Midbrain (tissue), 1 donor: ENCODE data around the gene EEF1A2.
A peak's percentile ranks its signal among the peaks of the same experiment; 100 is the strongest.

Experiments used
- DNase-seq: peaks from one replicate; lab custom pipeline; 2025; lab: John Stamatoyannopoulos, UW

The EEF1A2 gene

GRCh38 chr20:63536997-63537524, 38.2 kb upstream of the EEF1A2 start, which contains the start of gene PTK6:
PTK6 (minus strand) TSS chr20:63537376; CDS start chr20:63537314, 62 bp downstream.
- no peak for DNase-seq

DNA sequence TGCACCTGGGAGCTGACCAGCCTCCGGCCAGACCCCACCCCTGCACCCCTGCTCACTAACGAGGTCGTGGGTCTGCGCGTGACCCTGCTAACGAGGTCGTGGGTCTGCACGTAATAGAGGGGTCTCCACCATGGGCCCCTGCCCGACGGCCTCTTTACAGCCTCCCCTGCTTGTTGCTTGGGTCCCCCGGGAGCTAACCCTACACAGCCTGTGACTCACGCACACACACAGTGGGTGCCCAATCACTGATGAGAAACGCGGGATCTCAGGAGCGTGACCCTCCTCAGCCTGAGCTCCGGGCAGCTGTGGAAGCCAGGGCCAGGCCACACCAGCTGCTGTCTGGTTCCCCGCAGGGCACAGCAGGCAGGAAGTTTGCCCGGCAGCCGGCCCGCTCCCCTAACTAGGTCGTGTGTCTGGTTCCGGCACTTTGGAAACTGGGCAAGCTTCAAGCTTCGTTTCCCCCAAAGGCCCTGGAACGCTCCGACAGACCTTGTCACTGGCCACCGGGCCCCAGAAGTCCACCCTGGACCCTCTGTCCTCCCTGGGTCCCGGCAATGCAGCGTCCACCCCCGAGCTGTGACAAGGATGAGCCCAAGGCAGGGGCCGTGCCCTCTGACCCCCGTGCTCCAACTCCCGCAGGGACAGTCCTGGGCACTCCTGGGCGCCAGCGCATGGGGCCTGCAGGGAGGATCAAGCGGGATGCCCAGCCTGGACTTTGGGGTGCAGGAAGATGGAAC, 37.5 kb upstream of the EEF1A2 start:
- no peak for DNase-seq

DNA sequence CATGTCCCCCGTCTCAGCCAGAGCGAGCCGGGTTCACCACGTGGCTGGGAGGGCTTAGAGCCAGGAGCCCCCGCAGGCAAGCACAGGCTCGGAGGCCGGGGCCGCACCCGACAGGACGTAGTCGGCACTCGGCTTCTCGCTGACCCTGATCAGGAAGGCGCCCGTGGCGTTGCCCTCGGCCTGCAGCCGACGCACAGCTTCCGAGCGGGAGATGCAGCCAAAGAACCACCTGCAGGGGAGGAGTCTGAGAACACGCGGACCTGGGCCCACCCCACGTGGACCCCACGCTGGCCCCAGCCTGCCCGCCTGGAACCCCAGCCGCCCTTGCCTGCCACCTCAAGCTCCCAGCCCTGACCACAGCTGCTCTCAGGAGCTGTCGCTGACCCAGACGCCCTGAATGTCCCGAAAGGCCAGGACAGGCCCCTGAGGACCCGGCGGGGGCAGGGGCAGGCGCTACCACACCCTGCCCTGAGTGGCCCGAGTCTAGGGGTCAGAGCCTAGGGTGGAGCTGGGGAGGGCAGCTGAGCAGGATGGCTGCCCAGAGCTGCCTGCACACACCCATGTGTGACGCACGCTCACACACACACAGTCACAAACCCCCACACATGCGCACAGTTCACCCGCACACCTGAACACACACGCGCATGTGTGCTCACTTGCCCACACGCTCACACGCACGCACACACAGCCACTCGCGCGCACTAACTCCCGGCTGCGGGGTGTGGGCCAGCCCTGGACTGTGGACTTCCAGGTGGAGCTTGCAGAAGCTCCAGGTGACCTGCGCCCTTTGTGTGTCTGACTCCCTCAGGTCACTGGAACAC, 36.2 kb upstream of the EEF1A2 start:
- DNase-seq = no peak

DNA sequence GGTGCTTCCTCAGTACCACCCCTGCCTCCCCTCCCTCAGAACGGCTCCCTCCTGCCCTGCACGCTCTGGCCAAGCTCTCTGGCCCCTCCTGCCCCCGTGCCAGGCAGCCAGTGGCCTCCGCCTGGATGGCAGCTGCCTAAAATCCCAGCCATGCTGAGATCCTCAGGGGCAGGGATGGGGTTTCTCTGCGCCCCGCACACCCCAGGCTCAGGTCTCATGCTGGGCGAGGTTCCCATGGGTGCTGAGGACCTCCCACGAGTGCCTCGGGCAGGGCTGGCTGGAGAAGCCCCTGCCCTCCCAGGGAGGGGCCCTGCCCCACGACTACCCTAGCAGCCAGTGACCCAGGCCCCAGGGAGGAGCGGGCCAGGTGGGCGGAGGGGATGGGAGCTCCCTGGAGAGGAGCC, 35.5 kb upstream of the EEF1A2 start:
- DNase-seq = no peak

GRCh38 chr20:63533871-63534393, 35.0 kb upstream of the EEF1A2 start:
- DNase-seq = no peak

DNA sequence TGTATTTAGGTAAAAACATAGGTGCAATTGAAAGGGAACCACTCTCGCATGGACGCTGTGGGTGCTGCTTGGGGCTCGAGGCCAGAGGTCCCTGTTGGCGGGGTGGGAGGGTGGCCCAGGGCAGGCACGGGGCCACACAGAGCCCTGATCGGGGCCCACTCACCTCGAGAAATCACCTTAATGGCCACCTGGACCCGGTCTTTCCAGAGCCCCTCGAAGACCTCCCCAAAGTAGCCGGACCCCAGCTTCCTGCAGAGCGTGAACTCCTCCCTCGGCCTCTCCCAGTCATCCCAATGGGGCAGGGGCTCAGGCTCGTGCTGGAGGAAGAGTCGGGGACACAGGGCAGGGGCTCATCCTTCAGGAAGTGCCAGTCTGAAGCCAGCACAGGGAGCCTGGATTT, 34.5 kb upstream of the EEF1A2 start:
- no peak for DNase-seq

GRCh38 chr20:63532449-63532971, 33.6 kb upstream of the EEF1A2 start:
- no peak for DNase-seq

GRCh38 chr20:63531686-63532448, 33.0 kb upstream of the EEF1A2 start:
- DNase-seq = no peak

- DNase-seq = no peak
Observed at GRCh38 chr20:63530788-63531160, 31.9 kb upstream of the EEF1A2 start.

DNA sequence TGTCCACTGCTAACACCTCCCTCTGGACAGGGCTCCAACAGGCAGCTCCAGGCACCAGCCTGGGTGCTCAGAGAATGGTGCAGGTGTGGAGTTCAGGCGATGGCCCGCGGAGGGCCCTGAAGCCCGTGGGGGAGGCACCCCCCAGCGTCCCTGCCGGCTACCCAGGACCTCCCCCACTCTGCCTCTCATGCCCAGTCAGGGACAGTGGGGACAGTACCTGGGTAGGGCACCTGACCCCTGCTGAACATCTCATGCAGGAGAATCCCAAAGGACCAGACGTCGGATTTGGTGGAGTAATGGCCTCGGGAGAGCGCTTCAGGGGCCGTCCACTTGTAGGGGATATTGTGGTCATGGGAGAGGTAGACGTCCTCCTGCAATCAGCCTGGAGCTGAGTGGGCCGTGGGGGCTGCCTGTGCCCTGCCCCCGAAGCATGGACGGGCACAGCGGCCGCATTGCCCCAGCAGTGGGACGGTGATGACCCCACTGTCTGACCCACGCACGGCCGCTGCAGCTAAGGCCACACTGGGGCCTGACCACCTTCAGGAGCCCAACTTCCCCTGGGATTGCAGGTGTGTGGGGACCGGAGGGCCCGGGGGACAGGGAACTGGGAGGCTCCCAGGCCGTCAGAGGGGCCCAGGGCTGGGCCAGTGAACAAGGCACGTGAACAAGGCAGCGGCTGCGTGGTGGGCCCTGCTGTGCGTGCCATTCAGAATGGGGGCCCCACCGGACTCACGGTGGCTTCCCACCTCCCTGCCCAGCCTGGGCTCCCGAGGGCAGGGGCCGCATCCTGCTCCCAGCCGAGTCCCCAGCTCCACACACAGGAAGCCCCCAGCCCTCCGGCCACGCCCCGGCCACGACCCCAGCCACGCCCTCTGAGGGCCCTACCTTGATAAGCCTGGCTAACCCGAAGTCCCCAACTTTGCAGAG, 31.2 kb upstream of the EEF1A2 start:
- no peak for DNase-seq

DNA sequence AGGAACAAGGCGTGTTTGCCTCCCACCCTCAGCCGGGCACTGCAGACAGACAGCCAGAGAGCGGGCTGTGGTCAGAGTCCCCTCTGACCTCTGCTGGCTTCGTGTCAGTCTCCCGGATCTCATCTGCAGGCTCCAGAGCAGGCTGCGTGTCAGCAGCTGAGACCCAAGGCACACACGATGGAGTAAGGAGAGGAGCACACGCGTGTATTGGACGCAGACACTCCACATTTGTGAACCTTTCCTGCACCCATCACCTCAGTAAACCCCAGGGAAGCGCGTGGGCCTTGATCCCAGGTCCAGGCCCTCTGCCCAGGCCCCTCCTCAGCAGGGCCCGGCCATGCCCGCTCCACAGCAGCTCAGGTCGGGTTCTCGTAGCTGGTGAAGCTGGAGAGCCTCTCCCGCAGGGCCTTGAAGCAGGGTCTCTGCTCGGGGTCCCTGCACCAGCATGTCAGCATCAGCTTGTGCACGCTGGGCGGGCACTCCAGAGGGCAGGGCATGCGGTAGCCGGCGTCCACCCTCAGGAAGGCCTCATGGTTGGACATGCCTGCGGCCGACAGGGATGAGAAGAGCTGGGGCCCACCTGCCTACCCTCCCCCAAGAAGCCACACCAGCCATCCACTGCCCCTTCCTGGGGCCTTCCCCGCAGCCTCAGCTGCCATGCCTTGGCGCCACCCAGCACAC, 30.4 kb upstream of the EEF1A2 start:
- DNase-seq = no peak

DNA sequence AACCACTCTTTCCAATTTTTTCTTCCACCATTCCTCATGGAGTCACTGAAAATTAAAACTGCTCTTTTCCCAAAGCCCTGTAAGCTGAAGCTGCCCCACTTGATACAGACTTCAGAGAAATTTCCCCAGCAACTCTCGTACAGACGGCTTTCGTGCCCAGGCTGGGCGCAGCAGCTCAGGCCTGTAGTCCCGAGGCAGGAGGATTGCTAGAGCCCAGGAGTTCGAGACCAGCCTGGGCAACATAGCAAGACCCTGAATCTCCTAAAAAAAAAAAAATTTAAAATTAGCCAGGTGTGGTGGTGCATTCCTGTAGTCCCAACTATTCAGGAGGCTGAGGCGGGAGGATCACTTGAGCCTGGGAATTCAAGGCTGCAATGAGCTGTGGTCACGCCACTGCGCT, 28.3 kb upstream of the EEF1A2 start:
- no peak for DNase-seq

DNA sequence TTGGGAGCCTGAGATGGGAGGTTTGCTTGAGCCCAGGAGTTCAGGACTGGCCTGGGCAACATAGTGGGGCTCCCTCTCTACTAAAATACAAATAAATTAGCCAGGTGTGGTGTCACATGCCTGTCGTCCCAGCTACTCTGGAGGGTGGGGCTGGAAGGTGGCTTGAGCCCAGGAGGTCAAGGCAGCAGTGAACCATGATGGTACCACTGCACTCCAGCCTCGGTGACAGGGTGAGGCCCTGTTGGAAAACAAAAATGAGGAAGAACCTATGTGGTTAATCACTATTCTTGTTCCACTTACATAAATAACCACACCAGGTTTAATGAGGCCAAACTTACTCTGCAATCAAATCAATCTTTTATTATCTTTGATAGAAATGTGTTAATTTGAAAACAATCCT, 27.1 kb upstream of the EEF1A2 start:
- DNase-seq = no peak

DNA sequence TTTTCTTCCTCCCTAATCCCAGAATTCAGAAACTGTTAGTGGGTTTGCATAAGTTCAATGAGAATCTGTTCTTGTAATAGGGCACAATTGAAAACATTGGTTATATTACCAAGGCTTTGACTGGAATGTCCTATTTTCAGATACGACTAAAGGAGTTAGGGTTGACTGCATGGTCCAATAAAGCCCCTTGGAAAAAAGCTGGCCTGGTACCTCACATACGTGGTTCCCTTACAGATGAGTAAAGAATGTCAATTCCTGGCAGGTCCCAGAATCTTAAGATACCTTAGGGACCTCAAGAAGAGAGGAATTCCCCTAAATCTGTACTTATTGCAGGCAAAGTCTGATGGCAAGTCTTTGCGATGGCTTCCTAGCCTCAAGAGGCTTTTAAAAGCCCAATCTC, 26.3 kb upstream of the EEF1A2 start:
- DNase-seq = no peak

DNA sequence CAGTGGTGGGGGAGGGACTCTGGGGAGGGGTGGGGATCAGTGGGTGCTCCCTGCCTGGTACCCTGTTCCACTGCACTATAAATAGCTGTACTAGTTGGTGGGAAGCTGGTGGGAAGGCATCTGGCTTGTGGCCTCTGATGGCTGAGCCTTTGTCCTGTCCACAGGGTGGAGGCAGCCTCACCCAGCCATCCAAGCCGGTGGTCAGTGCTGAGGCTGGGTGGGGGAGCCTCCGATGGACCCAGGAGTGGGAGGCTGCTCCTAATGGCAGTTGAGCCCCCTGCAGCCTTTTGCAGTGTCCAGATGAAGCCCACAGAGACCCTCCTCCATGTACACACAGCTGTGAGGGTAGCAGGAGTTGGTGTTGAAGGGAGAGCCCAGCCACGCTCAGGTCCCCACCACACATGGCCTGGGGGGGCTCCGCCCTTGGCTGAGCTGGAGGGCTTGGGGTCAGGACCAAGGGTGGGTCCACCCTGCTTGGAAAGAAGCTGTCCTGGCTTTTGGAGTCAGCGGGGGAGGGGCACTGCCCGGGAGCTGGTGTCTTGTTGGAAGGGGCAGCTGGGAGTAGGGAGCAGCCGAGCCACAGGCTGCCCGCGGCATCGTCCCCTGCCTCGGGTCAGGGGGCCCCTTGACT, 24.2 kb upstream of the EEF1A2 start:
- DNase-seq = no peak

DNA sequence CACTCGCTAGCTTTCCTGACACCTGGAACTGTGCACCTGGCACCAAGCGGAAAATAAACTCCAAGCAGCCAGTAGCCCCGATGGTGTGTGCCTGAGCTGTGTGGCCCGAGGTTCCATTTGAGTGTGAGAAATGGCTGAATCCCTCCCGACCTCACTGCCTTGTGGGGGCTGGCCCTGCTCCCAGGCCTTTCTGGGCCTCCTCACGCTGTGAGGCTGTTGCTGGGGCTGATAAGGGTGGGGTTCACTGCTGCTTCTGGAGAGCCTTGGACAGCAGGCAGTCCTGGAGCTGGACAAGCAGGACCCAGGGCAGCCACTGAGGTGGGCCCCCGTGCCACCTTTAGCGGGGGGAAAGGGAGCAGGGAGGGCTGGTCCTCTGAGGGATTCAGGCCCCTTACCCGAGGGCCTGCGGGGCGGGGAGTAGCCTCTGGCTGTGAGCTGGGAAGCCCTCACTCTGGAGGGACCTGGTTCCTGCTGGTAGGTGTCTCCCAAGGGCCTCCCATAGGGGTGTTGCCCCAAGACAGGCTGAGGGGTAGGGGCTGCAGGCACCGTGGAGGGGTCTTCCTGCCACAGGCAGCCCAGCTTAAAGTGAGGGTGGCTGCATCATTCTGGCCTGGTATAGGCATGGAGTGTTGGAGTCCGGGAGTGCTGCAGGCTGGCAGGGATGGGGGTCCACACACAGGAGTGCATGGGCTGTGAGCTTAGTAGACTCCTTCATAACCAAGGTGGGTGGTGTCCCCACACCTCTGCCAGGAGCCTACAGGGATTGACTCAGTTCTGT, 23.4 kb upstream of the EEF1A2 start:
- DNase-seq = no peak

DNA sequence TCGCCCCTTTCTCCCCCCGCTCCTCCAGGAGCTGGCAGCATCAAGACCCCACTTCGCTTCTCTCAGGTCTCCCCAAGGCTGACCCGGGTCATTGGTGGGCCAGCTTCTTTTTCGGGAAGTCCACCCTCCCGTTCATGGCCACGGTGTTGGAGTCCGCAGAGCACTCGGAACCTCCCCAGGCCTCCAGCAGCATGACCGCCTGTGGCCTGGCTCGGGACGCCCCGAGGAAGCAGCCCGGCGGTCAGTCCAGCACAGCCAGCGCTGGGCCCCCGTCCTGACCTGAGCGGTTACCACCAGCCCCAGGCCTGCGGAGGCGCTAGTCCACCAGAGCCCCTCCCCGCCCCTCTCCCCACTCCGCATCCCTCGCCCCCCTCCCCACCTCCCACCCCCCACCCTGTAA, 22.7 kb upstream of the EEF1A2 start:
- DNase-seq = no peak

- DNase-seq = peak; percentile 86
Observed at GRCh38 chr20:63520934-63521601, 22.2 kb upstream of the EEF1A2 start.
